Measurements from ENCODE around the gene SHKBP1. TPM values are rescaled to one million over a fixed set of nuclear protein-coding genes. Genes with fewer than 3 reads are reported as not detected.

The SHKBP1 gene
- total and polyA plus RNA-seq, 7 donors: 12.4 to 21.7 (median 17.2) TPM

GRCh38 chr19:40585241-40585981 is 8.7 kb downstream of the SHKBP1 start:
- 92 to 94% (median 93%) methylated on average over 11 of the region's 11 CpGs for WGBS, 3 donors
- DNase-seq: no peak

DNA sequence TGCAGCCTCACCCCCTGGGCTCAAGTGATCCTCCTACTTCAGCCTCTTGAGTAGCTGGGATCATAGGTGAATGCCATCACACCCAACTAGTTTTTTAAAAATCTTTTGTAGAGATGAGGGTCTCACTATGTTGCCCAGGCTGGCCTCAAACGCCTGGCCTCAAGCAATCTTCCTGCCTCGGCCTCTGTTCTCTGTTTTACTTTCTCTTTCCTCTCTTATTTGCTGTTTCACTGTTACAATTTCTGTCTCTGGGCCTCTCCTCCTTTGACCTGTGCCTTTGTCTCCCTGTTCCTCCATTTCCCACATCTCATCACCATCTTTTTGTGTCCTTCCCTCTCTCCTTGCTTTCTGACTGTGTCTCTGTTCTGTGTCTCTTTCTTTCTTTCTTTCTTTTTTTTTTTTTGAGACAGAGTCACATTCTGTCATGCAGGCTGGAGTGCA is 9.3 kb downstream of the SHKBP1 start:
- intact Hi-C loops (cut with DNase I): loop anchor here in 1 of 2 donors (10.0 kb wide), 1 partner anchor 111 kb away; no protein-coding TSS in a partner anchor
- DNase-seq: no peak
- WGBS, 3 donors: 82 to 96% (median 86%) methylated on average over 2 of the region's 2 CpGs

More at GRCh38 chr19:40585241-40585981, 8.7 kb downstream of the SHKBP1 start:
- intact Hi-C loops (cut with DNase I): loop anchor here in 1 of 2 donors (10.0 kb wide), 1 partner anchor 111 kb away; no protein-coding TSS in a partner anchor
- H3K9me3 ChIP-seq: no peaks in the 10 kb centered on the region
- no peak overlapping the region for H3K4me3 ChIP-seq
- H3K36me3 ChIP-seq (ENCODE audit: insufficient read depth in 1 of 2, low read depth in 1 of 2): peaks cover 0 to 41% of the 10 kb centered on the region in 2 donors
- TF ChIP-seq, protein P1, sequence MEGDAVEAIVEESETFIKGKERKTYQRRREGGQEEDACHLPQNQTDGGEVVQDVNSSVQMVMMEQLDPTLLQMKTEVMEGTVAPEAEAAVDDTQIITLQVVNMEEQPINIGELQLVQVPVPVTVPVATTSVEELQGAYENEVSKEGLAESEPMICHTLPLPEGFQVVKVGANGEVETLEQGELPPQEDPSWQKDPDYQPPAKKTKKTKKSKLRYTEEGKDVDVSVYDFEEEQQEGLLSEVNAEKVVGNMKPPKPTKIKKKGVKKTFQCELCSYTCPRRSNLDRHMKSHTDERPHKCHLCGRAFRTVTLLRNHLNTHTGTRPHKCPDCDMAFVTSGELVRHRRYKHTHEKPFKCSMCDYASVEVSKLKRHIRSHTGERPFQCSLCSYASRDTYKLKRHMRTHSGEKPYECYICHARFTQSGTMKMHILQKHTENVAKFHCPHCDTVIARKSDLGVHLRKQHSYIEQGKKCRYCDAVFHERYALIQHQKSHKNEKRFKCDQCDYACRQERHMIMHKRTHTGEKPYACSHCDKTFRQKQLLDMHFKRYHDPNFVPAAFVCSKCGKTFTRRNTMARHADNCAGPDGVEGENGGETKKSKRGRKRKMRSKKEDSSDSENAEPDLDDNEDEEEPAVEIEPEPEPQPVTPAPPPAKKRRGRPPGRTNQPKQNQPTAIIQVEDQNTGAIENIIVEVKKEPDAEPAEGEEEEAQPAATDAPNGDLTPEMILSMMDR (IDR thresholded peaks at IDR 0.05): no peak
- no peaks in the 10 kb centered on the region for H3K4me1 ChIP-seq
- H3K27me3 ChIP-seq (ENCODE audit: insufficient read depth in 3 of 3, low read length in 2 of 3): no peaks in the 10 kb centered on the region
- no peak overlapping the region for H3K27ac ChIP-seq
- ATAC-seq: no peak

DNA sequence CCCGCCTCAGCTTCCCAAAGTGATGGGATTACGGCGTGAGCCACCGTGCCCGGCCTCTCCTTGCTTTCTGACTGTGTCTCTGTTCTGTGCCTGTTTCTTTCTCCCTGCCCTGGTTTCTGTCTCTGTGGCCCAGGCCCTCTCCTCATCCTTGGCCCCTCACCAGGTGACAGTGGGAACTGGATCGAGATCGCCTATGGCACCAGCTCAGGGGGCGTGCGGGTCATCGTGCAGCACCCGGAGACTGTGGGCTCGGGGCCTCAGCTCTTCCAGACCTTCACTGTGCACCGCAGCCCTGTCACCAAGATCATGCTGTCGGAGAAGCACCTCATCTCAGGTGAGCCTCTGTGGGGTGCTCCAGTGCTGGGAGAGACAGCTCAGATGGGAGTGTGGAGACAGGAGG is 9.9 kb downstream of the SHKBP1 start:
- WGBS, 3 donors: 94 to 96% (median 95%) methylated on average over 14 of the region's 14 CpGs
- DNase-seq (no peak), ATAC-seq (no peak)
- H3K27ac ChIP-seq: no peak overlapping the region
- intact Hi-C loops (cut with DNase I): loop anchor here in 1 of 2 donors (10.0 kb wide), 1 partner anchor 112 kb away; no protein-coding TSS in a partner anchor
- H3K4me1 ChIP-seq: no peaks in the 10 kb centered on the region
- no peaks in the 10 kb centered on the region for H3K27me3 ChIP-seq (ENCODE audit: insufficient read depth in 3 of 3, low read length in 2 of 3)
- H3K4me3 ChIP-seq: no peak overlapping the region
- TF ChIP-seq, protein P1 (IDR thresholded peaks at IDR 0.05): no peak
- H3K9me3 ChIP-seq: no peaks in the 10 kb centered on the region
- peaks cover 0 to 29% of the 10 kb centered on the region in 2 donors for H3K36me3 ChIP-seq (ENCODE audit: insufficient read depth in 1 of 2, low read depth in 1 of 2)

More for the DNA sequence above, 9.3 kb downstream of the SHKBP1 start:
- no peak overlapping the region for H3K27ac ChIP-seq
- peaks cover 0 to 35% of the 10 kb centered on the region in 2 donors for H3K36me3 ChIP-seq (ENCODE audit: insufficient read depth in 1 of 2, low read depth in 1 of 2)
- no peaks in the 10 kb centered on the region for H3K4me1 ChIP-seq
- TF ChIP-seq, protein P1 (IDR thresholded peaks at IDR 0.05): no peak
- H3K4me3 ChIP-seq: no peak overlapping the region
- H3K9me3 ChIP-seq: no peaks in the 10 kb centered on the region
- no peak for ATAC-seq
- H3K27me3 ChIP-seq (ENCODE audit: insufficient read depth in 3 of 3, low read length in 2 of 3): no peaks in the 10 kb centered on the region

GRCh38 chr19:40588110-40588854 is 11.6 kb downstream of the SHKBP1 start:
- Histone ChIP-seq H3K4me3 (no peak overlapping the region), H3K27me3 (ENCODE audit: insufficient read depth in 3 of 3, low read length in 2 of 3) (no peaks in the 10 kb centered on the region), H3K27ac (no peak overlapping the region), H3K36me3 (ENCODE audit: insufficient read depth in 1 of 2, low read depth in 1 of 2) (peaks cover 0 to 17% of the 10 kb centered on the region in 2 donors), H3K4me1 (no peaks in the 10 kb centered on the region), H3K9me3 (no peaks in the 10 kb centered on the region)
- DNase-seq (no peak), ATAC-seq (no peak)
- WGBS, 3 donors: 83 to 88% (median 84%) methylated on average over 19 of the region's 19 CpGs
- TF ChIP-seq, protein P1 (IDR thresholded peaks at IDR 0.05): no peak
- intact Hi-C loops (cut with DNase I): loop anchor here in 1 of 2 donors (10.0 kb wide), 1 partner anchor 113 kb away; no protein-coding TSS in a partner anchor
